GM12878 (cell line): ENCODE results near the gene TDRKH. TPM values are rescaled to one million over a fixed set of nuclear protein-coding genes. Genes with fewer than 3 reads are reported as not detected.

Experiments used
- ATAC-seq: fragments of 200-7000 bp; cut with Tn5 transposase; 3 replicates; pipeline ENCODE4 v1.9.1; 2020; ENCODE audit warnings: mild to moderate bottlenecking, moderate library complexity
- BruUV-seq: library from RNA; stranded (reverse); fragments of 400-500 nt; replicated peaks from 2 replicates; lab custom pipeline; 2021; lab: Mats Ljungman, UMichigan
- CTCF ChIA-PET: fragments of 300-600 bp; sonication (Branson Sonifier 250); formaldehyde crosslinking; extraction: SDS; loops from one replicate; lab custom pipeline; 2021; ENCODE audit warnings: inconsistent platforms; lab: Yijun Ruan, JAX
- POLR2A ChIA-PET: fragments of 350-600 bp; formaldehyde crosslinking; extraction: SDS; loops from one replicate; lab custom pipeline; 2021; ENCODE audit warnings: inconsistent platforms; lab: Charles Lee
- RAD21 ChIA-PET: fragments of 300-600 bp; sonication (Branson Sonifier 250); formaldehyde crosslinking; loops from one replicate; lab custom pipeline; 2023; ENCODE audit warnings: antibody characterized with exemption; ENCODE audit not compliant: unreplicated experiment; lab: Charles Lee
- SMC1A ChIA-PET: fragments of 300-600 bp; sonication (Branson Sonifier 250); formaldehyde crosslinking; loops from one replicate; lab custom pipeline; 2023; ENCODE audit not compliant: unreplicated experiment, uncharacterized antibody; lab: Charles Lee
- DNase-seq: peaks from one replicate; pipeline ENCODE4 v3.0.0-alpha.2; 2011; ENCODE audit warnings: low read depth, low spot score
- FAIRE-seq: peaks from 3 replicates; lab custom pipeline; 2011; peaks lifted over from hg19 to GRCh38; lab: Jason Lieb, UNC
- H2AFZ ChIP-seq: 2 replicates; pipeline ENCODE4 v1.6.0; 2011; ENCODE audit warnings: low read depth, low read length, control low read depth; ENCODE audit not compliant: control insufficient read depth
- H3K27ac ChIP-seq: 2 replicates; pipeline ENCODE4 v1.5.1; 2011; ENCODE audit warnings: control low read depth; ENCODE audit not compliant: control insufficient read depth, insufficient read depth
- H3K27me3 ChIP-seq, 2 experiments: replicated peaks in 1 of 2; 2 replicates each; pipeline versions ENCODE4 v1.6.0 to v1.6.1; 2011; ENCODE audit warnings: low read length in 1 of 2; ENCODE audit not compliant: control insufficient read depth in 2 of 2, insufficient read depth in 2 of 2
- H3K36me3 ChIP-seq, 2 experiments: 2 replicates each; pipeline ENCODE4 v1.5.1; 2011; ENCODE audit warnings: low read length in 1 of 2; ENCODE audit not compliant: control insufficient read depth in 2 of 2, insufficient read depth in 2 of 2
- H3K4me1 ChIP-seq: 2 replicates; pipeline ENCODE4 v1.6.1; 2011; ENCODE audit warnings: mild to moderate bottlenecking, low read length, moderate library complexity, mixed read lengths; ENCODE audit not compliant: control insufficient read depth, insufficient read depth
- H3K4me2 ChIP-seq: 2 replicates; pipeline ENCODE4 v1.6.0; 2011; ENCODE audit warnings: control low read depth; ENCODE audit not compliant: control insufficient read depth, insufficient read depth
- H3K4me3 ChIP-seq: fragments of 200-600 bp; sonication (generic); 2 replicates; pipeline ENCODE4 v1.5.1; 2016
- H3K79me2 ChIP-seq: 2 replicates; pipeline ENCODE4 v1.6.0; 2011; ENCODE audit warnings: low read length; ENCODE audit not compliant: control insufficient read depth, insufficient read depth
- H3K9ac ChIP-seq: 2 replicates; pipeline ENCODE4 v1.8.0; 2011; ENCODE audit warnings: low read length, control low read depth, mixed read lengths; ENCODE audit not compliant: control insufficient read depth, insufficient read depth
- H3K9me3 ChIP-seq: replicated peaks from 3 replicates; pipeline ENCODE4 v1.5.1; 2011; ENCODE audit warnings: mild to moderate bottlenecking, low read length; ENCODE audit not compliant: control insufficient read depth, insufficient read depth
- H4K20me1 ChIP-seq: 2 replicates; pipeline ENCODE4 v1.6.0; 2011; ENCODE audit not compliant: control insufficient read depth, insufficient read depth
- BACH1 ChIP-seq: fragments of 450-650 bp; IDR thresholded peaks from 2 replicates; pipeline ENCODE4 v1.6.1; 2017; ENCODE audit warnings: mild to moderate bottlenecking, borderline replicate concordance
- BHLHE40 ChIP-seq, 2 experiments: fragments of 450-650 bp in 1 of 2; IDR thresholded peaks; 2 replicates each; pipeline ENCODE4 v1.6.1; 2011 to 2017; ENCODE audit warnings: low read depth in 2 of 2, borderline replicate concordance in 1 of 2, improper control_type of control experiment in 1 of 2, low read length in 1 of 2, mild to moderate bottlenecking in 1 of 2
- CEBPZ ChIP-seq: fragments of 150-350 bp; IDR thresholded peaks from 2 replicates; pipeline ENCODE4 v1.6.1; 2016; ENCODE audit warnings: low read depth, low read length
- DPF2 ChIP-seq: fragments of 450-650 bp; IDR thresholded peaks from 2 replicates; pipeline ENCODE4 v1.6.1; 2017; ENCODE audit warnings: mild to moderate bottlenecking
- FOXM1 ChIP-seq: IDR thresholded peaks from 2 replicates; pipeline ENCODE4 v1.6.1; 2012; ENCODE audit warnings: low read depth, mild to moderate bottlenecking, inconsistent platforms, low read length, moderate library complexity
- NFYB ChIP-seq: IDR thresholded peaks from 2 replicates; pipeline ENCODE4 v1.6.1; 2011; ENCODE audit warnings: low read depth, mild to moderate bottlenecking, low read length, improper control_type of control experiment, moderate library complexity; ENCODE audit not compliant: insufficient read depth
- RAD21 ChIP-seq: IDR thresholded peaks from 2 replicates; pipeline ENCODE4 v1.6.1; 2011; ENCODE audit warnings: mild to moderate bottlenecking, low read depth, low read length, moderate library complexity; ENCODE audit not compliant: insufficient read depth
- TCF12 ChIP-seq: IDR thresholded peaks from 2 replicates; pipeline ENCODE4 v1.6.1; 2011; ENCODE audit warnings: low read depth, mild to moderate bottlenecking, low read length
- whole genome bisulfite sequencing: methylation state at CpG from one replicate; pipeline ENCODE4 v1.1.6; 2016; ENCODE audit warnings: low lambda C conversion rate; ENCODE audit not compliant: insufficient replicate concordance, insufficient coverage; ENCODE audit errors: missing lambda C conversion rate; 5-methylcytosine and 5-hydroxymethylcytosine counted together
- in situ Hi-C: fragments of 300-500 bp; cut with MboI; formaldehyde crosslinking; loops from 9 replicates; pipeline ENCODE4 v1.14.3; 2018; ENCODE audit warnings: mixed read lengths
- intact Hi-C: fragments of 100-400 bp; cut with micrococcal nuclease; formaldehyde crosslinking; loops from one replicate; pipeline ENCODE4 v1.14.2; 2022; ENCODE audit not compliant: unreplicated experiment
- polyA plus RNA-seq, 11 experiments: library from polyadenylated mRNA; depleted of rRNA in 4 of 11; unstranded in 6 of 11; stranded (reverse) in 5 of 11; fragments of >200 nt; fragmentation: Nextera tagmentation in 4 of 11; fragmentation: Illumina TruSeq in 1 of 11; extraction: Ambion mirVana in 4 of 11; extraction: Trizol in 1 of 11; gene quantifications; 1 replicate in 1 of 11; 2 replicates in 10 of 11; pipeline versions ENCODE4 v1.2.1 to v1.2.3, GENCODE V29; 2011 to 2016; ENCODE audit warnings: inconsistent platforms in 2 of 11, missing spikeins in 2 of 11, low read depth in 1 of 11
- total RNA-seq, 4 experiments: library from RNA; depleted of rRNA in 3 of 4; stranded (reverse); fragments of >200 nt in 3 of 4; fragmentation: Illumina TruSeq in 1 of 4; extraction: Trizol in 1 of 4; gene quantifications; 2 replicates each; pipeline versions ENCODE4 v1.2.1 to v1.2.3, GENCODE V29; 2013 to 2021

Gene TDRKH
- total and polyA plus RNA-seq, 10 of the 15 experiments (the other 5 are each of a cell fraction or from before 2014, with no cell fraction given): 1.3 to 8.4 (median 2.9) TPM

DNA sequence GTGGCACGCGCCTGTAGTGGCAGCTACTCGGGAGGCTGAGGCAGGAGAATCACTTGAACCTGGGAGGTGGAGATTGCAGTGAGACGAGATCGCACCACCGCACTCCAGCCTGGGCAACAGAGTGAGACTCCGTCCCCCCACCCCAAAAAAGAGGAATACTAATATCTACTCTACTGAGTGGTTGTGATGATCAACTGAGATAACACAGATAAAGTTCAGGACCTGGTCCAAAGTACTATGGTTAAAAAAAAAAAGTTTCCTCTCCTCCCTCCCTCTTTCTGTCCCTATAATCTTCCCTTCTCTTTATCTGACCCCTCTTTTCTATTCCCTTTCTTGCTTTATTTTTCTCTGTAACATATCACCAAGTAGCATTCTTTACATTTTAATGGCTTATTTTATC is 45.3 kb upstream of the TDRKH start:
- no TSS peak for BruUV-seq
- CTCF ChIA-PET: interaction anchor here (0.6 to 2.8 kb wide), 17 partner anchors 9 to 424 kb away, joined by 3 to 20 read pairs (median 4); partner anchors contain the start of gene THEM5
- no peak for ATAC-seq
- no peak overlapping the region for H3K4me3 ChIP-seq
- no peak for TF ChIP-seq TCF12
- no peak for TF ChIP-seq BHLHE40 (IDR thresholded peaks at IDR 0.05; ENCODE audit: borderline replicate concordance in 1 of 2, low read depth in 2 of 2, low read length in 1 of 2)
- no peak for TF ChIP-seq FOXM1
- TF ChIP-seq RAD21: no peak
- TF ChIP-seq BACH1: no peak
- no peak for TF ChIP-seq DPF2
- no peak for TF ChIP-seq NFYB
- TF ChIP-seq CEBPZ: no peak
- H3K36me3 ChIP-seq: no peaks in the 10 kb centered on the region
- POLR2A ChIA-PET: no interaction called here
- intact Hi-C loops: loop anchor here (5.0 to 10.0 kb wide), 2 partner anchors 121 to 143 kb away; partner anchors contain the start of gene CELF3
- no peaks in the 10 kb centered on the region for H3K9me3 ChIP-seq
- no peak for DNase-seq
- H3K27ac ChIP-seq: no peak overlapping the region
- RAD21 ChIA-PET: interaction anchor here (1.1 to 1.4 kb wide), 6 partner anchors 13 to 391 kb away, joined by 3 to 10 read pairs (median 4); no protein-coding TSS in a partner anchor
- peaks cover 0 to 8% of the 10 kb centered on the region in 2 experiments for H3K27me3 ChIP-seq
- H3K79me2 ChIP-seq: no peaks in the 10 kb centered on the region
- WGBS: 78% methylated on average over 7 of the region's 7 CpGs
- SMC1A ChIA-PET: interaction anchor here (0.6 to 3.8 kb wide), 17 partner anchors 9 to 535 kb away, joined by 3 to 16 read pairs (median 3); no protein-coding TSS in a partner anchor
- H4K20me1 ChIP-seq: peaks cover 5% of the 10 kb centered on the region; the same call in 1 of the 2 replicates
- peaks cover 10% of the 10 kb centered on the region; the same call in 1 of the 2 replicates for H3K4me1 ChIP-seq
- FAIRE-seq: no peak
- no peak overlapping the region for H3K9ac ChIP-seq
- no peak overlapping the region for H3K4me2 ChIP-seq
- in situ Hi-C loops: loop anchor here (5.0 to 10.0 kb wide), 3 partner anchors 243 to 541 kb away; no protein-coding TSS in a partner anchor
- H2AFZ ChIP-seq: no peak overlapping the region
